Chondrocyte (in vitro differentiated cells): ENCODE results near the gene ZFR2. TPM values are rescaled to one million over a fixed set of nuclear protein-coding genes. Genes with fewer than 3 reads are reported as not detected.
"Not testable (repeated sequence)": the region's sequence is repeated elsewhere in the genome, so short reads cannot be mapped to it uniquely, and the experiment has no call there.

Experiments used
- DNase-seq: peaks from one replicate; pipeline ENCODE4 v3.0.0; 2021; ENCODE audit warnings: mixed read lengths, low spot score
- H3K27ac Mint-ChIP-seq: one replicate; pipeline ENCODE4 v1.8.0; 2021; ENCODE audit warnings: mild to moderate bottlenecking, moderate library complexity, mixed read lengths; ENCODE audit not compliant: unreplicated experiment
- H3K27me3 Mint-ChIP-seq: 2 replicates; pipeline ENCODE4 v1.8.0; 2021; ENCODE audit warnings: low read depth, mixed read lengths
- H3K36me3 Mint-ChIP-seq: 2 replicates; pipeline ENCODE4 v1.8.0; 2021; ENCODE audit warnings: low read depth, mixed read lengths
- H3K4me1 Mint-ChIP-seq: 2 replicates; pipeline ENCODE4 v1.8.0; 2021; ENCODE audit warnings: low read depth, mild to moderate bottlenecking, mixed read lengths
- H3K4me3 Mint-ChIP-seq: one replicate; pipeline ENCODE4 v1.8.0; 2021; ENCODE audit warnings: mild to moderate bottlenecking, moderate library complexity, mixed read lengths; ENCODE audit not compliant: unreplicated experiment
- H3K9me3 Mint-ChIP-seq: 2 replicates; pipeline ENCODE4 v1.8.0; 2021; ENCODE audit warnings: low read depth, mixed read lengths
- total RNA-seq: library from RNA; stranded (reverse); gene quantifications from 3 replicates; pipeline ENCODE4 v1.2.1, GENCODE V29; 2021
- TF ChIP-seq, protein P1 (sequence below): fragments of 200-600 bp; sonication (generic); IDR thresholded peaks from 2 replicates; pipeline ENCODE4 v1.5.0; 2021; ENCODE audit warnings: antibody characterized with exemption, mild to moderate bottlenecking, moderate library complexity

ZFR2 gene
- total RNA-seq, 1 donor from 2014 or later, result not detected

DNA sequence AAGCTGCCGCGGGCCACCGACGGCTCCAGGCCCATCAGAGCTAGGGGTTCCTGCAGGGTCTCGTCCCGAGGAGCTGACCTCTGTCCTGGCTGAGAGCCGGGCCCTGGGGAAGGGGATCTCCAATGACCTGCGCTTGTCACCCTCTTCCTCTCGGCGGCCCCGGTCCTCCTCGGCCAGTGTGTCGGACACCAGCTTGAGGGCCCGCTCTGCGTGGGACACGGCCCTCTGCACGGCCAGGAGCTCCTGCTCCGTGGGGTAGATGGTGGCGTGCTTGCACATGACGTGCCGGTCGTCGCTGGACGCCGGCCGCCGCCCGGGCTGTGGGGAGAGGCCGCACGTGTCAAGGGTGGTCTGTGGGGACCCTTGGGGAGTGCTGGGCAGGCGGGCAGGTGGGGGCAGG lies 49.9 kb downstream of the ZFR2 start:
- TF ChIP-seq, protein P1, sequence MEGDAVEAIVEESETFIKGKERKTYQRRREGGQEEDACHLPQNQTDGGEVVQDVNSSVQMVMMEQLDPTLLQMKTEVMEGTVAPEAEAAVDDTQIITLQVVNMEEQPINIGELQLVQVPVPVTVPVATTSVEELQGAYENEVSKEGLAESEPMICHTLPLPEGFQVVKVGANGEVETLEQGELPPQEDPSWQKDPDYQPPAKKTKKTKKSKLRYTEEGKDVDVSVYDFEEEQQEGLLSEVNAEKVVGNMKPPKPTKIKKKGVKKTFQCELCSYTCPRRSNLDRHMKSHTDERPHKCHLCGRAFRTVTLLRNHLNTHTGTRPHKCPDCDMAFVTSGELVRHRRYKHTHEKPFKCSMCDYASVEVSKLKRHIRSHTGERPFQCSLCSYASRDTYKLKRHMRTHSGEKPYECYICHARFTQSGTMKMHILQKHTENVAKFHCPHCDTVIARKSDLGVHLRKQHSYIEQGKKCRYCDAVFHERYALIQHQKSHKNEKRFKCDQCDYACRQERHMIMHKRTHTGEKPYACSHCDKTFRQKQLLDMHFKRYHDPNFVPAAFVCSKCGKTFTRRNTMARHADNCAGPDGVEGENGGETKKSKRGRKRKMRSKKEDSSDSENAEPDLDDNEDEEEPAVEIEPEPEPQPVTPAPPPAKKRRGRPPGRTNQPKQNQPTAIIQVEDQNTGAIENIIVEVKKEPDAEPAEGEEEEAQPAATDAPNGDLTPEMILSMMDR, result no peak
- Mint-ChIP-seq H3K4me3 (no peak overlapping the region), H3K9me3 (no peaks in the 10 kb centered on the region), H3K27ac (no peak overlapping the region), H3K4me1 (peaks cover 5% of the 10 kb centered on the region), H3K36me3 (no peaks in the 10 kb centered on the region), H3K27me3 (peaks cover 10% of the 10 kb centered on the region)
- DNase-seq, result no peak

DNA sequence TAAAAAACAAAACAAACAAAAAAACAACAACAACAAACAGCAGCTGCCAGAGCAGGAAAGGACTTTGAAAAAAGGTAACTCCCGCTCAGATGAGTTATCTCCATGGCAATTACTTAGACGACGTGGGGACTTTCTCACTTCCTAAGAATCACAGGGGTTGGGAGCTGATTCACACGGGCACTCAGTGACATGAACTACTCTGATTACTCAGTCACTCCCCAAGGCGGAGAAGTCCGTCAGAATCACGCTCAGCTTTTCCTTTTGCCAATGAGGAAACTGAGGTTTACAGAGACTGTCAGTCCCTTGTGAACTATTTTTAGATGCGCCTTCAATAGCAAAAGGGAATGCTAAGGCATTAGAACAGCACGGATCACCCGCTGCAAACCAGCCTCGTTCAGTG lies 50.4 kb downstream of the ZFR2 start:
- no peak for DNase-seq
- no peaks in the 10 kb centered on the region for H3K9me3 Mint-ChIP-seq
- H3K4me3 Mint-ChIP-seq, result peak overlapping the region; percentile 25
- no peaks in the 10 kb centered on the region for H3K36me3 Mint-ChIP-seq
- TF ChIP-seq, protein P1, result no peak
- H3K27me3 Mint-ChIP-seq, result peaks cover 8% of the 10 kb centered on the region
- H3K4me1 Mint-ChIP-seq, result peaks cover 5% of the 10 kb centered on the region
- H3K27ac Mint-ChIP-seq, result no peak overlapping the region

DNA sequence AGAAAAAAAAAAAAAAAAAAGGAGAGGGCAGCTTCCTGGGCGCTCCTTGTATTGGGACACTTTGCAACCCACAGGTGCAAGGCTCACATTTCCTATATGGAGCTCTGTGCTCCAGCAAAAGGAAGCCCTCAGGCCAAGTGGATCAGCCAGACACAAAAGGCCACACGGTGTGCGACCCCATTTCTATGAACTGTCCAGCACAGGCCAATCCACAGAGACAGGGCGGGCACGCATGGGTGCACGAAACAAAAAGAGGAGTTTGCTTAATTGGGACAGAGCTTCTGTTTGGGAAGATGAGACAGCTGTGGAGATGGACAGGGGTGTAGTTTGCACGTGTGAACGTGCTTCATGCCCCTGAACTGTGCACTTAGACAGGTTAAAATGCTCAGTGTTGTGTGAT lies 51.1 kb downstream of the ZFR2 start:
- H3K27me3 Mint-ChIP-seq, result peaks cover 5% of the 10 kb centered on the region
- no peaks in the 10 kb centered on the region for H3K36me3 Mint-ChIP-seq
- H3K4me3 Mint-ChIP-seq, result no peak overlapping the region
- no peaks in the 10 kb centered on the region for H3K9me3 Mint-ChIP-seq
- no peak overlapping the region for H3K27ac Mint-ChIP-seq
- H3K4me1 Mint-ChIP-seq, result peaks cover 7% of the 10 kb centered on the region
- no peak for DNase-seq
- TF ChIP-seq, protein P1, result no peak

DNA sequence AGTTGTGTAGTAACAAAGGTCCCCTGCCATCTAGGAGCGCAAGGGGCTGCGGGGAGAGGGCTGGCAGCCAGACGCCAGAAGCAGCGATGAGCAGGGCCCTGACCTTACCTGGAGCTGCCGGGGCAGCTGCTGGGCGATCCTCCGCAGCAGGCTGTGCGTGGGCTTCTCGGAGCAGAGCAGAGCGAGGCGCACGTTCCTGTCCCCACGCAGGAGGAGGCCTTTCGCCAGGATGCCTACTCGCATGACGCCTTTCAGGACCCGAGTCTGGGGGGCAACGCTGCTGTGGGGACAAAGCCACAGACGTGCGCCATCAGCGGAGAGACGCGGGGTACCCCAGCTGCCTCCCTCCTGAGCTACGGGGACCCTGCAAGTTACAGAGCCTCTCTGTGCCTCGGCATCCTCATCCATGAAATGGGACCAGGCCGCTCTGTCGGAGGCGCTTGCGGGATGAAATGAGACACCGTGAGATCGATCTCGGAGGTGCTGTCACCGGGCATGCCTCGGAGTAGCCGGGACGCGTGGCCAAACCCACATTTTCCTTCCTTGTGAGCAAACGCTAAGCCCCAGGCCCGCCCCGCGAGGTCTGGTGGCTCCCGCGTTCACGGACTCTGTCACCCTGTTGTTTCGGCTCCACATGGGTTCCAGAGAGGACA lies 52.1 kb downstream of the ZFR2 start:
- Mint-ChIP-seq H3K27me3 (peaks cover 5% of the 10 kb centered on the region), H3K36me3 (no peaks in the 10 kb centered on the region), H3K9me3 (no peaks in the 10 kb centered on the region), H3K4me3 (no peak overlapping the region), H3K27ac (no peak overlapping the region), H3K4me1 (peaks cover 8% of the 10 kb centered on the region)
- TF ChIP-seq, protein P1, result no peak
- DNase-seq, result no peak

DNA sequence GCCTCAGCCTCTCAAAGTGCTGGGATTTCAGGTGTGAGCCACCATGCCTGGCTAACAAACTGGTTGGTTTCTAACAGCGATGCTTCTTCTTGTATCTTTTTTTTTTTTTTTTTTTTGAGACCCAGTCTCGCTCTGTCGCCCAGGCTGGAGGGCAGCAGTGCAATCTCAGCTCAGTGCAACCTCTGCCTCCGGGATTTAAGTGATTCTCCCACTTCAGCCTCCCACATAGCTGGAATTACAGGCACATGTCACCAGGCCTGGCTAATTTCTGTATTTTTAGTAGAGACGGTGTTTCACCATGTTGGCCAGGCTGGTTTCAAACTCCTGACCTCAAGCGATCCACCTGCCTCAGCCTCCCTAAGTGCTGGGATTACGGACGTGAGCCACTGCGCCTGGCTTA lies 52.7 kb downstream of the ZFR2 start:
- not testable (repeated sequence) for DNase-seq, H3K36me3 Mint-ChIP-seq, H3K9me3 Mint-ChIP-seq, H3K27me3 Mint-ChIP-seq, H3K4me3 Mint-ChIP-seq, H3K27ac Mint-ChIP-seq, H3K4me1 Mint-ChIP-seq

DNA sequence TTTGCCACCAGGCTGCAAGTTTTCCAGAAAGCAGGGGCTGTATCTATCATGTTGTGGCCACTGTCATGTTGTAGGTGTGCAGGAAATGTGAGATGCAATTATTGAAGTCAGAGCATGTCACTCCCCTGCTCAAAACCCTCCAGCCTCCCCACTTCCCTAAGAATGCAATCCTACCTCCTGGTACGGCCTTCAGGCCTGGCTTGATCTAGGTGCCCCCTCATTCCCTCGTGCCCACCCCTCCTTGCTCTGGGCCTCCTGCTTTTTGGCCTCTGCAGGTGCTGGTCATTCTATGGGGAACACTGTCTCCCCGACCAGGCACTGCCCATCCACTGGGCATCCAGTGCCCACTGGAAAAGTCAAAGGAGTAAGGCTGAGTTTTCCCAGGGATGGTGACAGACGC lies 54.2 kb downstream of the ZFR2 start:
- no peaks in the 10 kb centered on the region for H3K9me3 Mint-ChIP-seq
- DNase-seq, result no peak
- no peaks in the 10 kb centered on the region for H3K36me3 Mint-ChIP-seq
- H3K27me3 Mint-ChIP-seq, result peaks cover 5% of the 10 kb centered on the region
- no peak overlapping the region for H3K4me3 Mint-ChIP-seq
- TF ChIP-seq, protein P1, result no peak
- no peak overlapping the region for H3K27ac Mint-ChIP-seq
- peaks cover 8% of the 10 kb centered on the region for H3K4me1 Mint-ChIP-seq
